AG09319 (cell line): ENCODE measurements around the gene ELOA2.

Experiments
- DNase-seq: peaks from one replicate; pipeline ENCODE4 v3.0.0-alpha.2; 2010; ENCODE audit warnings: low read depth; ENCODE audit errors: extremely low read depth
- TF ChIP-seq, protein P1 (sequence below): IDR thresholded peaks from 2 replicates; pipeline ENCODE4 v1.5.1; 2011; ENCODE audit warnings: low read depth, mild to moderate bottlenecking, inconsistent platforms, low read length, moderate library complexity

ELOA2 gene, protein sequence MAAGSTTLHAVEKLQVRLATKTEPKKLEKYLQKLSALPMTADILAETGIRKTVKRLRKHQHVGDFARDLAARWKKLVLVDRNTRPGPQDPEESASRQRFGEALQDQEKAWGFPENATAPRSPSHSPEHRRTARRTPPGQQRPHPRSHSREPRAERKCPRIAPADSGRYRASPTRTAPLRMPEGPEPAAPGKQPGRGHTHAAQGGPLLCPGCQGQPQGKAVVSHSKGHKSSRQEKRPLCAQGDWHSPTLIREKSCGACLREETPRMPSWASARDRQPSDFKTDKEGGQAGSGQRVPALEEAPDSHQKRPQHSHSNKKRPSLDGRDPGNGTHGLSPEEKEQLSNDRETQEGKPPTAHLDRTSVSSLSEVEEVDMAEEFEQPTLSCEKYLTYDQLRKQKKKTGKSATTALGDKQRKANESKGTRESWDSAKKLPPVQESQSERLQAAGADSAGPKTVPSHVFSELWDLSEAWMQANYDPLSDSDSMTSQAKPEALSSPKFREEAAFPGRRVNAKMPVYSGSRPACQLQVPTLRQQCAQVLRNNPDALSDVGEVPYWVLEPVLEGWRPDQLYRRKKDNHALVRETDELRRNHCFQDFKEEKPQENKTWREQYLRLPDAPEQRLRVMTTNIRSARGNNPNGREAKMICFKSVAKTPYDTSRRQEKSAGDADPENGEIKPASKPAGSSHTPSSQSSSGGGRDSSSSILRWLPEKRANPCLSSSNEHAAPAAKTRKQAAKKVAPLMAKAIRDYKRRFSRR

GRCh38 chr18:47035156-47035671 lies at the start of gene ELOA2:
TSS of gene ELOA2 (minus strand) at chr18:47035621. CDS start at chr18:47035264, 357 bp downstream.
- TF ChIP-seq, protein P1, sequence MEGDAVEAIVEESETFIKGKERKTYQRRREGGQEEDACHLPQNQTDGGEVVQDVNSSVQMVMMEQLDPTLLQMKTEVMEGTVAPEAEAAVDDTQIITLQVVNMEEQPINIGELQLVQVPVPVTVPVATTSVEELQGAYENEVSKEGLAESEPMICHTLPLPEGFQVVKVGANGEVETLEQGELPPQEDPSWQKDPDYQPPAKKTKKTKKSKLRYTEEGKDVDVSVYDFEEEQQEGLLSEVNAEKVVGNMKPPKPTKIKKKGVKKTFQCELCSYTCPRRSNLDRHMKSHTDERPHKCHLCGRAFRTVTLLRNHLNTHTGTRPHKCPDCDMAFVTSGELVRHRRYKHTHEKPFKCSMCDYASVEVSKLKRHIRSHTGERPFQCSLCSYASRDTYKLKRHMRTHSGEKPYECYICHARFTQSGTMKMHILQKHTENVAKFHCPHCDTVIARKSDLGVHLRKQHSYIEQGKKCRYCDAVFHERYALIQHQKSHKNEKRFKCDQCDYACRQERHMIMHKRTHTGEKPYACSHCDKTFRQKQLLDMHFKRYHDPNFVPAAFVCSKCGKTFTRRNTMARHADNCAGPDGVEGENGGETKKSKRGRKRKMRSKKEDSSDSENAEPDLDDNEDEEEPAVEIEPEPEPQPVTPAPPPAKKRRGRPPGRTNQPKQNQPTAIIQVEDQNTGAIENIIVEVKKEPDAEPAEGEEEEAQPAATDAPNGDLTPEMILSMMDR, result no peak
- no peak for DNase-seq

GRCh38 chr18:47081578-47081977 lies 46.2 kb upstream of the ELOA2 start:
- TF ChIP-seq, protein P1, result no peak
- no peak for DNase-seq

DNA sequence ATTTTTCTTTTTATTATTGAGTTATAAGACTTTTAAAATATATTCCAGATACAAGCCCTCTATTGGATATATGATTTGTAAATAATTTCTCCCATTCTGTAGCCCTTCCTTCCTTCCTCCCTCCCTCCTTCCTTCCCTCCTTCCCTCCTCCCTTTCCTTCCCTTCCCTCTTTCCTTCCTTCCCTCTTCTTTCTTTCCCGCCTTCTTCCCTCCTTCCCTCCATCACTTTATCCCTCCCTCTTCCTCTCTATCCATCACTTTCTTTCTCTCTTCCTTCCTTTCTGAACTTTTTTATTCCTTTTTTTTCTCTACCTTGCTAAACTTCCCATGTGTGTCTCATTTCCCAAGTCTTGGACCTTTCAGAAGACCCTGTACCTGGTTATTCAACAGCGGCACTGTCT lies 45.5 kb upstream of the ELOA2 start:
- DNase-seq, result no peak
- TF ChIP-seq, protein P1, result no peak

DNA sequence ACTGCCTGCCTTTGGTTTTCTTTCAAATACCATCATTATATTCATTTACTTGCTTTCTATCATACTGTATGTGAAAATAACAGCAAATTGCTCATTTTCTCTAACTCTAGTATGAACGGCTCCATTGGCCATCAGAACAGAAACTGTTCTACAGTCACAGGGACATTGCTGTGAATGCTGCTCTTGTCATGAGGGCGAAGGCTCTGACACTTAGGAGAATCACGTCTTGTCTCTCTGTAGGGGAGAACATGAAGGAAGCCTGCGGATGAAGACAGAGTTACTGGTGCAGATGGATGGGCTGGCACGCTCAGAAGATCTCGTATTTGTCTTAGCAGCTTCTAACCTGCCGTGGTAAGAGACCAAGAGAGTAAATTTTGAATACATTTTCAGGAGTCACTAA lies 41.7 kb upstream of the ELOA2 start:
- no peak for DNase-seq
- TF ChIP-seq, protein P1, result no peak

DNA sequence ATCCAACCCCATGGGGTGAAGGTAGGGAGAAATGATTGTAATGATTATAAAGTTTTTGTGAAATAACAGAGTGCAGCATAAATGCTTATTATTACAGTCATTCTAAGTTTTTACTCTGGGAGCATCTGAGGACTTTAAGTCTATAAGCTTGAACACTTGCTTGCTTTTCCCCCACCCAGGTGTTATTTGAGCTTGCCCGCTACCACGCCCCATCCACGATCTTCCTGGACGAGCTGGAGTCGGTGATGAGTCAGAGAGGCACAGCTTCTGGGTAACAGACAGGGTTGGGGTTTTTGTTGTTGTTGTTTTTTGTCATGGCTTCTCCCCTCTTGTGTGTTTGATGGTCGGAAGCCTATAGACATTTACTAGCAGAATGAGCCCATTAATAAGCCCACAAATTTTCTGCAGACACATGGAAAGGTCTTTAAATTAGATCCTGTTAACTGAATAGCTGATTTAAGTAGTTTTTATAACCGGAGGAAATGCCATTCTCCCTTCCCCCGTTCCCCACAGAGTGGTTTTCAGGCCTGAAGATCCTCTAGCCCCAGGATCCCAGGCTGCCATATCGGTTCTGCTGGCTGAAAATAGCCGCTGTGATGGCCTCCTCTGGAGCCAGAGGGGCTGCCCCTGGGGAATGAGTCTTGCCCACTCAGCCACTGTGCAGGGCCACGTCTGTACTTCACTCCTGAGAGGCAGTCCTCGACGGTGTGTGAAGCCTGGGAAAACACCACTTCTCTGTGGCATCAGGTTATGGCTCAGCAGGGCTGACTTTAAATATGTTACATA lies 39.9 kb upstream of the ELOA2 start:
- no peak for DNase-seq
- TF ChIP-seq, protein P1, result no peak

DNA sequence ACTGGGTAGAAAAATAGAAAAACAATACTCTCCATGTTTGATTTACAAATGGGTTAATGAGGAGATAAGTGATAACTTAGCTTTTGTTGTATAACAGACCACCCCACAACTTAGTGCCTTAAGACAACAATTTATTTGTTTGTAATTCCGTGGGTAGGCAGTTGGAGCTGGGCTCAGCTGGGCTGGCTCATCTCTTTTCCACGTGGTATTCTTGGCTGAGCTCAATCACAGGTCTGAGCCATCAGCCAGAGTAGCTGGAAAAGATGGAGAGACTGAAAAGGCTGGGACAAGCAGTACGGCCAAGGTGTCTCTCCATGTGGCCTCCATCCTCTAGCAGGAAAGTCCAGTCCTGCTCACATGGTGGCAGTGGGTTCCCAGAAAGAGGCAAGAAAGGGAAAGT lies 32.2 kb upstream of the ELOA2 start:
- DNase-seq, result no peak
- TF ChIP-seq, protein P1, result no peak
